GM12878 (cell line): Measurements from ENCODE around the gene MAEL. TPM values are rescaled to one million over a fixed set of nuclear protein-coding genes. Genes with fewer than 3 reads are reported as not detected.

Source experiments
- ASH2L ChIP-seq: fragments of 300-600, 200-600 bp; sonication (generic); IDR thresholded peaks from 2 replicates; pipeline ENCODE4 v1.6.1; 2017; ENCODE audit warnings: low read depth, mild to moderate bottlenecking, borderline replicate concordance
- BHLHE40 ChIP-seq, 2 experiments: fragments of 450-650 bp in 1 of 2; IDR thresholded peaks; 2 replicates each; pipeline ENCODE4 v1.6.1; 2011 to 2017; ENCODE audit warnings: low read depth in 2 of 2, borderline replicate concordance in 1 of 2, improper control_type of control experiment in 1 of 2, low read length in 1 of 2, mild to moderate bottlenecking in 1 of 2
- JUNB ChIP-seq: IDR thresholded peaks from 2 replicates; pipeline ENCODE4 v1.6.1; 2016; ENCODE audit warnings: antibody characterized with exemption, mild to moderate bottlenecking
- NFIC ChIP-seq: IDR thresholded peaks from 2 replicates; pipeline ENCODE4 v1.6.1; 2012; ENCODE audit warnings: low read depth, mild to moderate bottlenecking, inconsistent platforms, low read length, moderate library complexity
- RAD21 ChIP-seq: IDR thresholded peaks from 2 replicates; pipeline ENCODE4 v1.6.1; 2011; ENCODE audit warnings: mild to moderate bottlenecking, low read depth, low read length, moderate library complexity; ENCODE audit not compliant: insufficient read depth
- YY1 ChIP-seq: IDR thresholded peaks from 2 replicates; pipeline ENCODE4 v1.6.1; 2011; ENCODE audit warnings: low read depth, mild to moderate bottlenecking, low read length
- polyA plus RNA-seq, 11 experiments: library from polyadenylated mRNA; depleted of rRNA in 4 of 11; unstranded in 6 of 11; stranded (reverse) in 5 of 11; fragments of >200 nt; fragmentation: Nextera tagmentation in 4 of 11; fragmentation: Illumina TruSeq in 1 of 11; extraction: Ambion mirVana in 4 of 11; extraction: Trizol in 1 of 11; gene quantifications; 1 replicate in 1 of 11; 2 replicates in 10 of 11; pipeline versions ENCODE4 v1.2.1 to v1.2.3, GENCODE V29; 2011 to 2016; ENCODE audit warnings: inconsistent platforms in 2 of 11, missing spikeins in 2 of 11, low read depth in 1 of 11
- total RNA-seq, 4 experiments: library from RNA; depleted of rRNA in 3 of 4; stranded (reverse); fragments of >200 nt in 3 of 4; fragmentation: Illumina TruSeq in 1 of 4; extraction: Trizol in 1 of 4; gene quantifications; 2 replicates each; pipeline versions ENCODE4 v1.2.1 to v1.2.3, GENCODE V29; 2013 to 2021
- TF ChIP-seq, protein P1 (sequence below): fragments of 450-650 bp; IDR thresholded peaks from 2 replicates; pipeline ENCODE4 v1.6.1; 2016; ENCODE audit warnings: mild to moderate bottlenecking, moderate library complexity, borderline replicate concordance
- TF ChIP-seq, protein P2 (sequence below): fragments of 450-650 bp; formaldehyde crosslinking; IDR thresholded peaks from 2 replicates; pipeline ENCODE4 v1.5.0; 2022; ENCODE audit warnings: mild to moderate bottlenecking, missing genetic modification characterization

The MAEL gene
- total and polyA plus RNA-seq, 10 of the 15 experiments (the other 5 are each of a cell fraction or from before 2014, with no cell fraction given), result 0.10 to 0.43 (median 0.24) TPM; not detected in 2

DNA sequence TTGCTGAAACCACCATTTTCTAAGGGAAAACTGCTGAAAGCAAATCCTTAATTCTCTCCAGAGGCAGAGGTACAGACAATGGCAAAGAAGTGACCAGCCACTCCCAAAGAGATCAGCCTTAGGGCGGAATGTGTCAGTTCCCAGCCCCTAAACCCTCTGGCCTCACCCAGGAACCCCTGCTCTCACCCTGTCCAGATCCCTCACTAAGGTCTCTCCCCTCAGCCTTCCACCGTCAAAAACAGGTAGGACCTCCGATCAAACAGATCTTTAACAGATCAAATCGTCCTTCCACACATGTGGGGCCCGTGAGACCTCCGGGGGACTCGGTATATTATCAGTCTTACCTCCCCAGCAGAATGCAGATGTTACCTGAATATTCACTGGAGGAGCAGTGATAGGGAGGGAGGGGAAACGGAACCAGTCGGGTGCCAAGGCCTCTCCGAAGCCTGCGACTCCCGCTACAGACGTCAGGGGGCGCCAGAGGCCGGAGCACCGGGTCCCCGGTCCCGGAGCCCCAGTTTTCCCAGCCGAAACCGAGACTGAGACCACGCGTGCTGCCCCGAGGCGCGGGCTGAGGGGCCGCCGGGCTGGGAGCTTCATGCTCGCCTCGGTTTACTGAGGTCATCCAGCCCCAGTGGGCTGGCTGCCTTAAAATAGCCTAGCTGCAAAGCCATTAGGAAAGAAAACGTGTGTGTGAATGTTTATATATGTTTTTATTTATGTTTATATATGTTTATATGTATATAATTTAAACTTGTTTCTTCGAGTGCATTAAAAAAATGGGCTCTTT lies 77.4 kb downstream of the MAEL start (continued):
- TF ChIP-seq BHLHE40 (IDR thresholded peaks at IDR 0.05; ENCODE audit: borderline replicate concordance in 1 of 2, low read depth in 2 of 2, low read length in 1 of 2) (peak; percentile 70 to 75; a peak in 3 of 4 replicates), JUNB (no peak), ASH2L (no peak), NFIC (no peak), RAD21 (peak; percentile 87), YY1 (peak; percentile 69; the same call in 1 of the 2 replicates)
- TF ChIP-seq, protein P1, sequence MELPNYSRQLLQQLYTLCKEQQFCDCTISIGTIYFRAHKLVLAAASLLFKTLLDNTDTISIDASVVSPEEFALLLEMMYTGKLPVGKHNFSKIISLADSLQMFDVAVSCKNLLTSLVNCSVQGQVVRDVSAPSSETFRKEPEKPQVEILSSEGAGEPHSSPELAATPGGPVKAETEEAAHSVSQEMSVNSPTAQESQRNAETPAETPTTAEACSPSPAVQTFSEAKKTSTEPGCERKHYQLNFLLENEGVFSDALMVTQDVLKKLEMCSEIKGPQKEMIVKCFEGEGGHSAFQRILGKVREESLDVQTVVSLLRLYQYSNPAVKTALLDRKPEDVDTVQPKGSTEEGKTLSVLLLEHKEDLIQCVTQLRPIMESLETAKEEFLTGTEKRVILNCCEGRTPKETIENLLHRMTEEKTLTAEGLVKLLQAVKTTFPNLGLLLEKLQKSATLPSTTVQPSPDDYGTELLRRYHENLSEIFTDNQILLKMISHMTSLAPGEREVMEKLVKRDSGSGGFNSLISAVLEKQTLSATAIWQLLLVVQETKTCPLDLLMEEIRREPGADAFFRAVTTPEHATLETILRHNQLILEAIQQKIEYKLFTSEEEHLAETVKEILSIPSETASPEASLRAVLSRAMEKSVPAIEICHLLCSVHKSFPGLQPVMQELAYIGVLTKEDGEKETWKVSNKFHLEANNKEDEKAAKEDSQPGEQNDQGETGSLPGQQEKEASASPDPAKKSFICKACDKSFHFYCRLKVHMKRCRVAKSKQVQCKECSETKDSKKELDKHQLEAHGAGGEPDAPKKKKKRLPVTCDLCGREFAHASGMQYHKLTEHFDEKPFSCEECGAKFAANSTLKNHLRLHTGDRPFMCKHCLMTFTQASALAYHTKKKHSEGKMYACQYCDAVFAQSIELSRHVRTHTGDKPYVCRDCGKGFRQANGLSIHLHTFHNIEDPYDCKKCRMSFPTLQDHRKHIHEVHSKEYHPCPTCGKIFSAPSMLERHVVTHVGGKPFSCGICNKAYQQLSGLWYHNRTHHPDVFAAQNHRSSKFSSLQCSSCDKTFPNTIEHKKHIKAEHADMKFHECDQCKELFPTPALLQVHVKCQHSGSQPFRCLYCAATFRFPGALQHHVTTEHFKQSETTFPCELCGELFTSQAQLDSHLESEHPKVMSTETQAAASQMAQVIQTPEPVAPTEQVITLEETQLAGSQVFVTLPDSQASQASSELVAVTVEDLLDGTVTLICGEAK, result no peak
- TF ChIP-seq, protein P2, sequence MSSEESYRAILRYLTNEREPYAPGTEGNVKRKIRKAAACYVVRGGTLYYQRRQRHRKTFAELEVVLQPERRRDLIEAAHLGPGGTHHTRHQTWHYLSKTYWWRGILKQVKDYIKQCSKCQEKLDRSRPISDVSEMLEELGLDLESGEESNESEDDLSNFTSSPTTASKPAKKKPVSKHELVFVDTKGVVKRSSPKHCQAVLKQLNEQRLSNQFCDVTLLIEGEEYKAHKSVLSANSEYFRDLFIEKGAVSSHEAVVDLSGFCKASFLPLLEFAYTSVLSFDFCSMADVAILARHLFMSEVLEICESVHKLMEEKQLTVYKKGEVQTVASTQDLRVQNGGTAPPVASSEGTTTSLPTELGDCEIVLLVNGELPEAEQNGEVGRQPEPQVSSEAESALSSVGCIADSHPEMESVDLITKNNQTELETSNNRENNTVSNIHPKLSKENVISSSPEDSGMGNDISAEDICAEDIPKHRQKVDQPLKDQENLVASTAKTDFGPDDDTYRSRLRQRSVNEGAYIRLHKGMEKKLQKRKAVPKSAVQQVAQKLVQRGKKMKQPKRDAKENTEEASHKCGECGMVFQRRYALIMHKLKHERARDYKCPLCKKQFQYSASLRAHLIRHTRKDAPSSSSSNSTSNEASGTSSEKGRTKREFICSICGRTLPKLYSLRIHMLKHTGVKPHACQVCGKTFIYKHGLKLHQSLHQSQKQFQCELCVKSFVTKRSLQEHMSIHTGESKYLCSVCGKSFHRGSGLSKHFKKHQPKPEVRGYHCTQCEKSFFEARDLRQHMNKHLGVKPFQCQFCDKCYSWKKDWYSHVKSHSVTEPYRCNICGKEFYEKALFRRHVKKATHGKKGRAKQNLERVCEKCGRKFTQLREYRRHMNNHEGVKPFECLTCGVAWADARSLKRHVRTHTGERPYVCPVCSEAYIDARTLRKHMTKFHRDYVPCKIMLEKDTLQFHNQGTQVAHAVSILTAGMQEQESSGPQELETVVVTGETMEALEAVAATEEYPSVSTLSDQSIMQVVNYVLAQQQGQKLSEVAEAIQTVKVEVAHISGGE (CRISPR knock-in tag), result no peak
